Measurements from ENCODE around the gene TUT7.

TUT7 gene

DNA sequence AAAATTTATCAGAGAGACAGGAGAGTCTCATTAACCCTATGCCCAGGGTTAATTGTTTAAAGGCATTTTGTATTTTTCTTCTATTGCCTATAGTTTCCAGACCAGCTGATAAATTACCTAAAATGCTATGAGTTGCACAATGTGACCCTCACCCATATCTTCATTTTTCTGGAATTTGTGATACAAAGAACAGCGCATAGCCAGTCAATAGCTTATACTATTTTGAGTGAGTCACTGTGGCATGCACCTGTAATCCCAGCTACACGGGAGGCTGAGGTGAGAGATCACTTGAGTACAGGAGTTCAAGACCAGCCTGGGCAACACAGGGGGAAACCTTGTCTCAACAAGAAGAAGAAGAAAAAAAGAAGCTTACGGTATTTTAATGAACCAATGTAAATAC is 97.6 kb downstream of the TUT7 start:
- no peak for DNase-seq

DNA sequence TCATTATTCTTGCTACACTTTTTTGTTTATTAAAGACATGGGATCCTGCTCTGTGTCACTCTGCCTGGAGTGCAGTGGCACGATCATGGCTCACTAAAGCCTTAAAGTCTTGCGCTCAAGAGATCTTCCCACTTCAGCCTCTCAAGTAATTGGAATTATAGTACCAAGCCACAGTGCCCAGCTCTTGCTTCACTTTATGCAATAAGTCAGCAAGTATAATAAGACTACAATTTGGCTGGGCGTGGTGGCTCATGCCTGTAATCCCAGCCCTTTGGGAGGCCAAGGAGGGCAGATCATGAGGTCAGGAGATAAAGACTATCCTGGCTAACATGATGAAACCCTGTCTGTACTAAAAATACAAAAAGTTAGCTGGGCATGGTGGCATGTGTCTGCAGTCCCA is 100.6 kb downstream of the TUT7 start:
- DNase-seq = no peak

DNA sequence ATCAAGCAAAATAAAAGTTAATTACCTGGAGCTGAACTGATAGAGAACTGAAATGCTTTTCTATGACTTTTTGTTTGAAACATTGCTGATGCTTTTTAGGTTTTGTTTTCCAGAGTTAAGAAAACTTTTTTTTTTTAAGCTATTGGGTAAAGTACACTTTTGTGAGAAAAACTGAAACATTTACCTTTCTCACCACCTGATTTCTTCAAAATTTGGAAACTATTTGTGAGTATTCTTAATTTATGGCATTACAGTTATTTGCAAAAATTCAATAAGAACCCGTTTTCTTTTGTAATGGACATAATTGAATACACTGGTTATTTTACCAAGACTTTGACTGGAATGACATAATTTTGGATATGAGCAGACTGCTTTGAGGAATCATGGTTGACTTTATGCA is 101.3 kb downstream of the TUT7 start:
- DNase-seq = no peak

GRCh38 chr9:86250123-86250522 is 104.1 kb downstream of the TUT7 start:
- DNase-seq = no peak

DNA sequence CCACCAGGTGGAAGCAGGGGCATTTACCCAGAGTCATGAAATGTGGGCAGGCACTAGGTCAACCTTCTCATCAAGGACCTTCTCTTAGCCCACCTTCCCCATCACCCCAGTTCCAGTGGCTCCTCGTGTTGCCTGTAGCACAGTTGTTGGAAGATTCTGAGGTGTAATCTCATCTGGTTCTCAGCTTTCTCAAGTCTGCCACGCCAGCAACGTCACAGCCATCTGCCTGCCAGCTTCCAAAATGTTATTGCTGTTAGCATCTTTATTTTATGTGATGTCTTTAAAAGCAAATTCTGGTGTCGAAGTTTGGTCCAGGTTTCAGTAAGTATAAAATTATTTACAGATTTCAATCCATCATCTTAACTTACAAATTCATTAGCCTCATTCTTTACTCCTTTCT is 105.5 kb downstream of the TUT7 start:
- no peak for DNase-seq

DNA sequence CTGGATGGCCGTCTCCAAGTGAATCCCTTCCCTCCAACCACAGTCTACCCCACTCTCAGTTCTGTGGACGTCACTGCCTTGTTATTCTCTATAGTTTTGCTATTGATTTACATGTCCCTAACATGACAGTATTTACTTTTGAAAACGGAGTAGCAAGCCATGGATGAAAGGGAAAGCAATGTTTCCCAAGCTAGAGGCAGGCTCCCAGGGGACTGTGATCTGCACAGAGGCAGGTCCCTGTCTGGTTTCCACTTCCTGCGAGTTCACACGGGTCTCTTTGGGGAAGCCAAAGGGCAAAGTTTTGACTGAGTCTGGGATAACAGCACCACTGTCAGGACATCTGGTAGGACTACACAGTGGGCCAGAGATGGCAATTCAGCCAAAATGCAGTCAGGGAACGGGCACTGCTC is 107.5 kb downstream of the TUT7 start:
- no peak for DNase-seq

DNA sequence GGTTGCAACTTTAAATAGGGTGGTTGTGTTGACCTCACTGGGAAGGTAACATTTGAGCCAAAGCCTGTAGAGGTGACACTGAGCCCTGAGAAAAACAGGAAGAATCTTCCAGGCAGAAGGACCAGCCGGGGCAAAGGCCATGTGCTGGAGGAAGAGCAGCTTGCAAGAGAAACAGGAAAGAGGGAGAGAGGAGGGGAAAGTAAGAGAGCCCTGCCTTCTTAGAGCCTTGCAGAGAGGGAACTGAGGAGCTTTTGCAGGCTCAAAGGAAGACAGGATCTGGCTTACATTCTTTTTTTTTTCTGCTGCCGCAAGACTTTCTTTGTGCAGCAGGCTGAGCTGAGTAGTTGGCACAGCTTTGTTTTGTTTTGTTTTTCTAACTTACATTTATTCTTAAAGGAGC is 112.1 kb downstream of the TUT7 start:
- DNase-seq = no peak

- DNase-seq = no peak
Observed at GRCh38 chr9:86241216-86241615, 113.0 kb downstream of the TUT7 start.

- no peak for DNase-seq
Observed at GRCh38 chr9:86238861-86239770, 115.1 kb downstream of the TUT7 start.

Data from NCI-H1048 (cell line).